Stimulated activated CD4-positive, alpha-beta T cell treated with anti-CD3 and anti-CD28 coated beads, Interleukin-12 subunit alpha, Interleukin-12 subunit beta, amount 100 ng/mL, for 4 hours (primary cell): ENCODE results near the gene CADPS.

Experiments
- DNase-seq: peaks from one replicate; pipeline ENCODE4 v3.0.0-alpha.2; 2020

Gene CADPS

GRCh38 chr3:62405135-62405534, 470.1 kb downstream of the CADPS start:
- no peak for DNase-seq

- DNase-seq = no peak
These were observed 470.9 kb downstream of the CADPS start for GRCh38 chr3:62404321-62404720.

GRCh38 chr3:62403765-62404164, 471.5 kb downstream of the CADPS start:
- no peak for DNase-seq

- DNase-seq = no peak
These were observed 482.5 kb downstream of the CADPS start for GRCh38 chr3:62392626-62393292.

GRCh38 chr3:62387251-62387650, 488.0 kb downstream of the CADPS start:
- no peak for DNase-seq

GRCh38 chr3:62379321-62379798, 495.9 kb downstream of the CADPS start:
- DNase-seq = no peak

- no peak for DNase-seq
These were observed 496.3 kb downstream of the CADPS start for GRCh38 chr3:62378921-62379320.

GRCh38 chr3:62378311-62378789, 496.9 kb downstream of the CADPS start:
- DNase-seq = no peak

- DNase-seq = no peak
These were observed 498.0 kb downstream of the CADPS start for GRCh38 chr3:62376906-62377877.

GRCh38 chr3:62376454-62376720, 498.8 kb downstream of the CADPS start:
- no peak for DNase-seq

GRCh38 chr3:62375655-62376453, 499.4 kb downstream of the CADPS start:
- DNase-seq = no peak

- DNase-seq = no peak
These were observed 500.6 kb downstream of the CADPS start for GRCh38 chr3:62374341-62375218.

- no peak for DNase-seq
These were observed 501.4 kb downstream of the CADPS start for GRCh38 chr3:62373714-62374333.

GRCh38 chr3:62373215-62373614, 502.0 kb downstream of the CADPS start, which contains the start of gene FEZF2:
Gene FEZF2 (minus strand): TSS chr3:62373550. CDS start chr3:62372868, 682 bp downstream.
- DNase-seq = no peak

- DNase-seq = no peak
These were observed 502.6 kb downstream of the CADPS start for GRCh38 chr3:62372621-62373041.

- no peak for DNase-seq
These were observed 503.3 kb downstream of the CADPS start for GRCh38 chr3:62371720-62372591.

- no peak for DNase-seq
These were observed 504.1 kb downstream of the CADPS start for GRCh38 chr3:62370858-62371719.

GRCh38 chr3:62370112-62370857, 504.9 kb downstream of the CADPS start:
- no peak for DNase-seq

- DNase-seq = no peak
These were observed 505.8 kb downstream of the CADPS start for GRCh38 chr3:62369476-62369743.
